K562 (cell line): Measurements from ENCODE around the gene PHYKPL. TPM values are rescaled to one million over a fixed set of nuclear protein-coding genes. Genes with fewer than 3 reads are reported as not detected.

Experiments used
- CEBPB ChIP-seq: fragments of 450-650 bp; IDR thresholded peaks from 2 replicates; pipeline ENCODE4 v1.6.1; 2016; ENCODE audit warnings: missing genetic modification characterization, missing compliant biosample characterization
- DLX4 ChIP-seq: fragments of 250-450 bp; sonication (Bioruptor Pico); IDR thresholded peaks from 2 replicates; pipeline ENCODE4 v1.6.1; 2021; ENCODE audit warnings: mild to moderate bottlenecking
- DPF2 ChIP-seq: fragments of 450-650 bp; IDR thresholded peaks from 2 replicates; pipeline ENCODE4 v1.6.1; 2016
- E2F6 ChIP-seq, 2 experiments: IDR thresholded peaks; 2 replicates each; pipeline ENCODE4 v1.6.1; 2011; ENCODE audit warnings: borderline replicate concordance in 1 of 2, control low read depth in 1 of 2, low read depth in 1 of 2, low read length in 1 of 2, mild to moderate bottlenecking in 1 of 2, mixed read lengths in 1 of 2, moderate library complexity in 1 of 2; ENCODE audit not compliant: insufficient read depth in 1 of 2, insufficient read length in 1 of 2, poor library complexity in 1 of 2, severe bottlenecking in 1 of 2; ENCODE audit errors: extremely low read depth in 1 of 2
- ETV1 ChIP-seq: fragments of 450-650 bp; conservative IDR thresholded peaks from 2 replicates; pipeline ENCODE4 v1.6.1; 2016; ENCODE audit warnings: missing genetic modification characterization, control low read depth, low read depth, missing compliant biosample characterization
- FOSL1 ChIP-seq: fragments of 200-800 bp; sonication (Bioruptor generic); conservative IDR thresholded peaks from 2 replicates; pipeline ENCODE4 v1.6.1; 2016; ENCODE audit warnings: missing genetic modification characterization, missing compliant biosample characterization
- FOXK2 ChIP-seq, 2 experiments: fragments of 450-650 bp; IDR thresholded peaks in 1 of 2; conservative IDR thresholded peaks in 1 of 2; 2 replicates each; pipeline ENCODE4 v1.6.1; 2016; ENCODE audit warnings: low read depth in 2 of 2, mild to moderate bottlenecking in 1 of 2
- FOXP1 ChIP-seq: sonication (generic); formaldehyde crosslinking; IDR thresholded peaks from 2 replicates; pipeline ENCODE4 v1.8.0; 2022; ENCODE audit warnings: mild to moderate bottlenecking, missing genetic modification reagents
- FOXP4 ChIP-seq: sonication (generic); formaldehyde crosslinking; IDR thresholded peaks from 2 replicates; pipeline ENCODE4 v1.8.0; 2022; ENCODE audit warnings: mild to moderate bottlenecking, missing genetic modification reagents, borderline replicate concordance
- GTF2E2 ChIP-seq: fragments of 200-800 bp; sonication (Bioruptor generic); IDR thresholded peaks from 2 replicates; pipeline ENCODE4 v1.6.1; 2016; ENCODE audit warnings: missing genetic modification characterization, missing compliant biosample characterization
- KAT7 ChIP-seq: sonication (generic); formaldehyde crosslinking; IDR thresholded peaks from 2 replicates; pipeline ENCODE4 v1.8.0; 2022; ENCODE audit warnings: missing genetic modification reagents, mild to moderate bottlenecking, borderline replicate concordance
- KDM4B ChIP-seq, 2 experiments: fragments of 450-650 bp in 1 of 2; sonication (generic) in 1 of 2; IDR thresholded peaks; 2 replicates each; pipeline ENCODE4 v1.6.1; 2016 to 2017; ENCODE audit warnings: borderline replicate concordance in 2 of 2, antibody characterized with exemption in 1 of 2, low read depth in 1 of 2, mild to moderate bottlenecking in 1 of 2
- MTA1 ChIP-seq: fragments of 450-650 bp; IDR thresholded peaks from 2 replicates; pipeline ENCODE4 v1.6.1; 2017; ENCODE audit warnings: borderline replicate concordance
- MYC ChIP-seq, 2 experiments: fragments of 250-450 bp in 1 of 2; sonication (Bioruptor Pico) in 1 of 2; IDR thresholded peaks; 2 replicates each; pipeline versions ENCODE4 v1.5.1 to v1.6.1; 2012 to 2021; ENCODE audit warnings: low read depth in 2 of 2, borderline replicate concordance in 1 of 2, improper control_type of control experiment in 1 of 2, low read length in 1 of 2, mild to moderate bottlenecking in 1 of 2, moderate library complexity in 1 of 2
- NFIC ChIP-seq: fragments of 450-650 bp; IDR thresholded peaks from 2 replicates; pipeline ENCODE4 v1.6.1; 2017; ENCODE audit warnings: mild to moderate bottlenecking, inconsistent platforms
- POLR3A ChIP-seq: IDR thresholded peaks from 2 replicates; pipeline ENCODE4 v1.6.1; 2011; ENCODE audit warnings: borderline replicate concordance, mild to moderate bottlenecking, moderate library complexity; ENCODE audit not compliant: insufficient read length, insufficient read depth; ENCODE audit errors: extremely low read depth
- PPARD ChIP-seq: fragments of 250-450 bp; sonication (Bioruptor Pico); IDR thresholded peaks from 2 replicates; pipeline ENCODE4 v1.8.0; 2022; ENCODE audit warnings: inconsistent platforms, mild to moderate bottlenecking, moderate library complexity
- RBFOX2 ChIP-seq: fragments of 200-400 bp; formaldehyde crosslinking; IDR thresholded peaks from 2 replicates; pipeline ENCODE4 v1.6.1; 2017; ENCODE audit warnings: low read depth, mild to moderate bottlenecking, low read length, moderate library complexity
- TAF9B ChIP-seq: fragments of 450-650 bp; IDR thresholded peaks from 2 replicates; pipeline ENCODE4 v1.6.1; 2018; ENCODE audit warnings: mild to moderate bottlenecking; ENCODE audit not compliant: partially characterized antibody
- TBL1XR1 ChIP-seq, 2 experiments: IDR thresholded peaks; 2 replicates each; pipeline ENCODE4 v1.6.1; 2012; ENCODE audit warnings: improper control_type of control experiment in 2 of 2, low read length in 2 of 2, mild to moderate bottlenecking in 1 of 2
- TCF7L2 ChIP-seq: fragments of 150-350 bp; IDR thresholded peaks from 2 replicates; pipeline ENCODE4 v1.6.1; 2016; ENCODE audit warnings: low read depth, mild to moderate bottlenecking, low read length, moderate library complexity
- TOE1 ChIP-seq, 2 experiments: fragments of 450-650 bp in 1 of 2; sonication (generic) in 1 of 2; formaldehyde crosslinking in 1 of 2; IDR thresholded peaks; 2 replicates each; pipeline versions ENCODE4 v1.7.1 to v1.8.0; 2016 to 2022; ENCODE audit warnings: borderline replicate concordance in 2 of 2, mild to moderate bottlenecking in 2 of 2, antibody characterized with exemption in 1 of 2, inconsistent platforms in 1 of 2, low read depth in 1 of 2, missing genetic modification reagents in 1 of 2, moderate library complexity in 1 of 2
- ZC3H8 ChIP-seq: fragments of 450-650 bp; IDR thresholded peaks from 2 replicates; pipeline ENCODE4 v1.6.1; 2017
- ZFP36 ChIP-seq: fragments of 150-350 bp; IDR thresholded peaks from 2 replicates; pipeline ENCODE4 v1.6.1; 2018; ENCODE audit warnings: low read length, low read depth; ENCODE audit not compliant: partially characterized antibody
- ZNF445 ChIP-seq: fragments of 250-450 bp; sonication (Bioruptor Pico); IDR thresholded peaks from 2 replicates; pipeline ENCODE4 v1.4.0; 2020; ENCODE audit warnings: low read depth, mild to moderate bottlenecking, moderate library complexity
- ZNF76 ChIP-seq: fragments of 250-450 bp; sonication (Bioruptor Pico); IDR thresholded peaks from 2 replicates; pipeline ENCODE4 v1.4.0; 2020; ENCODE audit warnings: mild to moderate bottlenecking, moderate library complexity, borderline replicate concordance
- polyA plus RNA-seq, 8 experiments: library from polyadenylated mRNA; depleted of rRNA in 4 of 8; stranded (reverse) in 5 of 8; unstranded in 3 of 8; fragments of >200 nt; fragmentation: Nextera tagmentation in 2 of 8; fragmentation: Illumina TruSeq in 1 of 8; extraction: Ambion mirVana in 2 of 8; extraction: Trizol in 1 of 8; gene quantifications; 2 replicates each; pipeline versions ENCODE4 v1.2.1 to v1.2.3, GENCODE V29; 2011 to 2014; ENCODE audit warnings: inconsistent platforms in 1 of 8, missing spikeins in 1 of 8
- total RNA-seq, 7 experiments: library from RNA; depleted of rRNA in 6 of 7; stranded (reverse); fragments of >200 nt in 6 of 7; fragmentation: Illumina TruSeq in 2 of 7; extraction: Trizol in 2 of 7; gene quantifications; 2 replicates each; pipeline versions ENCODE4 v1.2.1 to v1.2.3, GENCODE V29; 2011 to 2021; ENCODE audit warnings: low replicate concordance in 1 of 7

Gene PHYKPL
- total and polyA plus RNA-seq, 9 of the 15 experiments (the other 6 are each of a cell fraction or from before 2014, with no cell fraction given), result 4.7 to 34.7 (median 18.6) TPM

- TF ChIP-seq FOXP4 (CRISPR knock-in tag) (no peak), ETV1 (tag) (no peak), TAF9B (no peak), TCF7L2 (no peak), MYC (IDR thresholded peaks at IDR 0.05; ENCODE audit: low read depth, low read length) (peak; percentile 55), MYC (CRISPR knock-in tag; IDR thresholded peaks at IDR 0.05; ENCODE audit: borderline replicate concordance, low read depth) (no peak), NFIC (peak; percentile 82), POLR3A (no peak), KAT7 (CRISPR knock-in tag) (no peak), ZFP36 (no peak), MTA1 (no peak), RBFOX2 (no peak), TOE1 (IDR thresholded peaks at IDR 0.05; ENCODE audit: borderline replicate concordance) (peak; percentile 59; the same call in 1 of the 2 replicates), TOE1 (CRISPR knock-in tag; IDR thresholded peaks at IDR 0.05; ENCODE audit: borderline replicate concordance, low read depth) (no peak), TBL1XR1 (IDR thresholded peaks at IDR 0.05; ENCODE audit: low read length in 2 of 2) (no peak), GTF2E2 (tag) (no peak), ZC3H8 (no peak), FOXK2 (conservative IDR thresholded peaks at IDR 0.05 in 1 of 2, IDR thresholded peaks at IDR 0.05 in 1 of 2; ENCODE audit: low read depth in 2 of 2) (0 out of 4 replicates have a peak, but pooled peaks of 1 of the 2 experiments have one; percentile 24), ZNF76 (CRISPR knock-in tag) (no peak), CEBPB (tag) (no peak), DLX4 (no peak), PPARD (CRISPR knock-in tag) (no peak), E2F6 (IDR thresholded peaks at IDR 0.05; ENCODE audit: borderline replicate concordance in 1 of 2, extremely low read depth in 1 of 2, insufficient read depth in 1 of 2, insufficient read length in 1 of 2, low read depth in 1 of 2, low read length in 1 of 2, poor library complexity in 1 of 2, severe bottlenecking in 1 of 2) (peak in 1 of 2 experiments; percentile 25), DPF2 (no peak), ZNF445 (CRISPR knock-in tag) (no peak), KDM4B (IDR thresholded peaks at IDR 0.05; ENCODE audit: borderline replicate concordance in 2 of 2, low read depth in 1 of 2) (no peak), FOXP1 (no peak), FOSL1 (tag) (no peak)
Observed at GRCh38 chr5:178236679-178237078, 4.1 kb upstream of the PHYKPL start (continued).
